Smooth muscle cell (in vitro differentiated cells): ENCODE data around the gene GNG4. TPM values are rescaled to one million over a fixed set of nuclear protein-coding genes. Genes with fewer than 3 reads are reported as not detected.
A peak's percentile ranks its signal among the peaks of the same experiment; 100 is the strongest.

ENCODE experiments used
- DNase-seq: peaks from one replicate; lab custom pipeline; 2025; ENCODE audit not compliant: unreplicated experiment; lab: John Stamatoyannopoulos, UW
- H2AFZ ChIP-seq: fragments of 200-600 bp; sonication (generic); 2 replicates; pipeline ENCODE4 v1.6.0; 2016; ENCODE audit warnings: antibody characterized with exemption, low read depth, mild to moderate bottlenecking
- H3F3A ChIP-seq: fragments of 200-600 bp; sonication (generic); 2 replicates; pipeline ENCODE4 v1.6.0; 2017; ENCODE audit warnings: antibody characterized with exemption, low read depth
- H3K27ac ChIP-seq: fragments of 200-600 bp; sonication (generic); 2 replicates; pipeline ENCODE4 v1.5.1; 2016; ENCODE audit warnings: low read depth, mild to moderate bottlenecking
- H3K27me3 ChIP-seq: fragments of 200-600 bp; sonication (generic); 2 replicates; pipeline ENCODE4 v1.6.1; 2016; ENCODE audit warnings: low read depth, mild to moderate bottlenecking
- H3K36me3 ChIP-seq: fragments of 200-600 bp; sonication (generic); 2 replicates; pipeline ENCODE4 v1.5.1; 2016; ENCODE audit warnings: low read depth
- H3K4me1 ChIP-seq: fragments of 200-600 bp; sonication (generic); 2 replicates; pipeline ENCODE4 v1.5.1; 2016; ENCODE audit warnings: low read depth
- H3K4me2 ChIP-seq: fragments of 200-600 bp; sonication (generic); 2 replicates; pipeline ENCODE4 v1.6.0; 2016; ENCODE audit warnings: mild to moderate bottlenecking
- H3K4me3 ChIP-seq: fragments of 200-600 bp; sonication (generic); 2 replicates; pipeline ENCODE4 v1.5.1; 2016; ENCODE audit warnings: mild to moderate bottlenecking
- H3K79me2 ChIP-seq: fragments of 200-600 bp; sonication (generic); 2 replicates; pipeline ENCODE4 v1.6.0; 2016; ENCODE audit warnings: low read depth, mild to moderate bottlenecking
- H3K9ac ChIP-seq: fragments of 200-600 bp; sonication (generic); 2 replicates; pipeline ENCODE4 v1.6.0; 2016; ENCODE audit warnings: low read depth
- H3K9me3 ChIP-seq: fragments of 200-600 bp; sonication (generic); replicated peaks from 2 replicates; pipeline ENCODE4 v1.5.1; 2016; ENCODE audit warnings: low read depth
- H4K20me1 ChIP-seq: fragments of 200-600 bp; sonication (generic); 2 replicates; pipeline ENCODE4 v1.6.0; 2016; ENCODE audit warnings: low read depth
- CTCF ChIP-seq: fragments of 200-600 bp; sonication (generic); IDR thresholded peaks from 2 replicates; pipeline ENCODE4 v1.5.1; 2017; ENCODE audit warnings: borderline replicate concordance, mild to moderate bottlenecking, antibody characterized with exemption; ENCODE audit not compliant: insufficient read depth, poor library complexity, severe bottlenecking
- WGBS: methylation state at CpG from one replicate; pipeline ENCODE4 v1.1.7; 2016; ENCODE audit warnings: low lambda C conversion rate; 5-methylcytosine and 5-hydroxymethylcytosine counted together
- polyA plus RNA-seq: library from polyadenylated mRNA; unstranded; fragments of >200 nt; fragmentation: Nextera tagmentation; extraction: Ambion mirVana; gene quantifications from 2 replicates; pipeline ENCODE4 v1.2.1, GENCODE V29; 2016
- total RNA-seq: library from RNA; depleted of rRNA; stranded (reverse); fragments of >200 nt; gene quantifications from 2 replicates; pipeline ENCODE4 v1.2.3, GENCODE V29; 2014

Gene GNG4
- total and polyA plus RNA-seq, 2 experiments from 2014 or later: 2.7 to 3.1 TPM

GRCh38 chr1:235643837-235644692 is 5.5 kb downstream of the GNG4 start:
- no peaks in the 10 kb centered on the region for H4K20me1 ChIP-seq
- H3K27ac ChIP-seq: no peak overlapping the region
- no peak overlapping the region for H3K4me2 ChIP-seq
- H3F3A ChIP-seq: no peaks in the 10 kb centered on the region
- H3K4me1 ChIP-seq: peaks cover 19% of the 10 kb centered on the region
- H2AFZ ChIP-seq: no peak overlapping the region
- no peaks in the 10 kb centered on the region for H3K36me3 ChIP-seq
- no peak overlapping the region for H3K9ac ChIP-seq
- H3K9me3 ChIP-seq: no peaks in the 10 kb centered on the region
- no peak for DNase-seq
- no peaks in the 10 kb centered on the region for H3K79me2 ChIP-seq
- 82% methylated on average over 19 of the region's 23 CpGs for WGBS
- no peak overlapping the region for H3K4me3 ChIP-seq
- H3K27me3 ChIP-seq: peaks cover 28% of the 10 kb centered on the region
- no peak for TF ChIP-seq CTCF

DNA sequence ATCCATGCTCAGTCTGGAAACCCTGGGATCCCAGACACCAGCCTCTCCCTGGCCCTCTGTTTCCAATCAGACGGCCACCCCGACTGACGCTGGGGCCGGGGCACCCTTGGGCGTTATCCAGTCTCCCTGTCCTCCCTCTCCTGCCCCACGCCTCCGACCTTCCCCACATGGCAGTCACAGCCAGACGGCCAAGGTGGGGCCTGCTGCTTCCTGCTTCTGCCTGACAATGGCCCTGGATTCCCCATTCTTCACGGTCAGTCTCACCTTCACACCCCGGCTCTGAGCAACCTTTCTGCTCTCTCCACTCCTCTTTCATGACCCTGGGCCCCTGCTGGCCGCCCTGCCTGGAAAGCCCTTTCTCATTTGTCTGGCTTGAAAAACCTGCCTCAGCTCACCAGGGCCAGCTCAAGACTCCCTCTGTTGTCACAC is 6.6 kb downstream of the GNG4 start:
- Histone ChIP-seq H3K4me3 (no peak overlapping the region), H3K36me3 (no peaks in the 10 kb centered on the region), H3K4me1 (peaks cover 10% of the 10 kb centered on the region), H3K4me2 (no peak overlapping the region), H2AFZ (no peak overlapping the region), H4K20me1 (no peaks in the 10 kb centered on the region), H3K27ac (no peak overlapping the region), H3K27me3 (peaks cover 17% of the 10 kb centered on the region), H3K9ac (no peak overlapping the region), H3K79me2 (no peaks in the 10 kb centered on the region), H3K9me3 (no peaks in the 10 kb centered on the region), H3F3A (no peaks in the 10 kb centered on the region)
- DNase-seq: no peak
- no peak for TF ChIP-seq CTCF
- WGBS: 56% methylated on average over 11 of the region's 11 CpGs

DNA sequence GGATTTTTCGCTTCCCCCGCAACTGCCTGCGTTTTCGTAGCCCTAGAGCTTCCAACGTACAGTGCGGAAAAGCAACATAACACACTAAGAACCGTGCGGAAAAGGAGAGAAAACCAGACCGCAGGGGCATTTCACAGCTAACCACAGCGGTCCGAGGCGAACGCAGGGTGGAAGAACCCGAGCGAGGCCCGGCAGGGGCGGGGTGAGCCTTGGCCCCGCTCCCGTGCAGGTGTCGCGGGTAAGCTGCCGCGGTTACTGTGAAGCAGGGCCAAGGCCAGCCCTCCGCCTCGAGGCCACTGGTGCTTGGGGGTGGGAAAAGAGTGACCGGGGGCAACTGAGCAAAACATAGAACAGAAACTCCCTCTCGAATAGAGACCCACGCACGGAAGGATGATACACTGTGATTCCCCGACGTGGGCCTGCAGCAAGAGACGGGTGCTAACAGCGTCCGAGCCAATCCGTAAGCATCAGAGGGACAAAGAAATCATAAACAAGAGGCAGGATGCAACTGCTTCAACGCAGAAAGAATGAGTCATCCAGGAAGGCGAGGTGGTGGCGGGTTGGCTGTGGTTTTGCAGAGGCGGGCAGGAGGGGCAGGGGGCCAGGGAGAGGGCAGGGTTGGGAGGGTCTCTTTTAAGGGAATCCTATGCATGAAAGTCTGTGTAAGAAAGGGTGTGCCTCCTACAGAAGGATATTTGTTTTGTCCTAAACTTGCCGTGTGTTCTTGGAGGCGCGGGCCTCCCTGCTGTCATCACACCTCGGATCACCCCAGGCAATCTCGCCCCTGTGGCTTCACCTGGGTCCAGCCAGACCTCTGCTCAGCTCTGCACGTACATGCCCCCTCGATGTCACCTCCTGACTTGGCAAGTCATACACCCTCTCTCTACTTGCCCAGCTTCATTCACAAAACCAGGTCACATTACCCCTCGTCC is 7.3 kb downstream of the GNG4 start:
- TF ChIP-seq CTCF: no peak
- H3F3A ChIP-seq: no peaks in the 10 kb centered on the region
- H3K4me1 ChIP-seq: peaks cover 9% of the 10 kb centered on the region
- H3K27me3 ChIP-seq: peaks cover 10% of the 10 kb centered on the region
- no peaks in the 10 kb centered on the region for H4K20me1 ChIP-seq
- DNase-seq: no peak
- no peaks in the 10 kb centered on the region for H3K79me2 ChIP-seq
- no peaks in the 10 kb centered on the region for H3K36me3 ChIP-seq
- no peak overlapping the region for H3K9ac ChIP-seq
- H3K4me3 ChIP-seq: peak overlapping the region; percentile 4
- H3K4me2 ChIP-seq: peak overlapping the region; percentile 79
- peak overlapping the region; percentile 22 for H2AFZ ChIP-seq
- H3K9me3 ChIP-seq: no peaks in the 10 kb centered on the region
- 31% methylated on average over 43 of the region's 47 CpGs for WGBS
- H3K27ac ChIP-seq: no peak overlapping the region
